Prostate gland (tissue), 2 donors: ENCODE measurements around the gene ZCCHC2.

Source experiments
- POLR2A ChIP-seq: fragments of 450-650 bp; IDR thresholded peaks from one replicate; pipeline ENCODE4 v1.6.1; 2016; ENCODE audit warnings: antibody characterized with exemption, mild to moderate bottlenecking
- TF ChIP-seq, protein P1 (sequence below), 4 experiments: fragments of 200-600 bp in 2 of 4; fragments of 450-650 bp in 2 of 4; sonication (generic) in 2 of 4; IDR thresholded peaks; 1 replicate in 3 of 4; 2 replicates in 1 of 4; pipeline ENCODE4 v1.5.1; 2016 to 2019; ENCODE audit warnings: antibody characterized with exemption in 4 of 4, mild to moderate bottlenecking in 2 of 4, moderate library complexity in 2 of 4

DNA sequence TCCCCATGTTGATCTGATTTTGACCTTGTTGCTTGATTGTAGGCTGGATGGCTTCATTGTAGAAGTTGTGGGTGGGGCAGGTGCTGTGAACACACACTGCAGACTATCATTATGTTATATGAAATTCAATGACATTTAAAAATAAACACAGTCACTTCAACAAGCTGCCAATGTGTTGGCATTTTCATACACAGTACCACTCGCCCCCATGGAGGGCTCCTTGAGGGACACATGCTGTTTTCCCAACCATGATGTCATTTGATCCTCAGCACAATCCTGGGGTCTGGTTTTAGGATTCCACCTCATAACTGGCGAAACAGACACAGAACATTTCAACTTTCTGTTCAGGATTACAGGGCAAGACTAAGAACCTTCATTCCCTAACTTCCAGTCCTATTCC is 86.9 kb downstream of the ZCCHC2 start:
- TF ChIP-seq, protein P1, sequence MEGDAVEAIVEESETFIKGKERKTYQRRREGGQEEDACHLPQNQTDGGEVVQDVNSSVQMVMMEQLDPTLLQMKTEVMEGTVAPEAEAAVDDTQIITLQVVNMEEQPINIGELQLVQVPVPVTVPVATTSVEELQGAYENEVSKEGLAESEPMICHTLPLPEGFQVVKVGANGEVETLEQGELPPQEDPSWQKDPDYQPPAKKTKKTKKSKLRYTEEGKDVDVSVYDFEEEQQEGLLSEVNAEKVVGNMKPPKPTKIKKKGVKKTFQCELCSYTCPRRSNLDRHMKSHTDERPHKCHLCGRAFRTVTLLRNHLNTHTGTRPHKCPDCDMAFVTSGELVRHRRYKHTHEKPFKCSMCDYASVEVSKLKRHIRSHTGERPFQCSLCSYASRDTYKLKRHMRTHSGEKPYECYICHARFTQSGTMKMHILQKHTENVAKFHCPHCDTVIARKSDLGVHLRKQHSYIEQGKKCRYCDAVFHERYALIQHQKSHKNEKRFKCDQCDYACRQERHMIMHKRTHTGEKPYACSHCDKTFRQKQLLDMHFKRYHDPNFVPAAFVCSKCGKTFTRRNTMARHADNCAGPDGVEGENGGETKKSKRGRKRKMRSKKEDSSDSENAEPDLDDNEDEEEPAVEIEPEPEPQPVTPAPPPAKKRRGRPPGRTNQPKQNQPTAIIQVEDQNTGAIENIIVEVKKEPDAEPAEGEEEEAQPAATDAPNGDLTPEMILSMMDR (IDR thresholded peaks at IDR 0.05) = no peak
- no peak for TF ChIP-seq POLR2A
